ENCODE data around the gene NR2C2.

DNA sequence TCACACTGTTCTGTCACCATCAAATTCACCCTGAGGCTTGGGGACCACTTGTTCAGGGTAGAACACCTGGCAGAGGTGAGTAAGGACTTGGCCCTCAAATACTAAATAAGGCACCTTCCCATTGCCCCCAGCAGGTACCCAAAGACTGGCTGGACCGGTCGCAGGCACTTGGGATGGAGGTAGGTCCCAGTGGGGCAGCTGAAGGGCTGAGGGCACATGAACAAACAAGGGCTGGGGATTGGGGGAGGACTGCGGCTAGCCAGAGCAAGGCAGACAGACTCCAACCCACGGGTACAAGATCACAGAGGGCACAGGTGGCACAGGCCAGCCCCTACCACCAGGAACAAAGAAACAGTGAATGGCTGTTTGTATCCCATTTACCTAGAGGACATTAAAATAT, 115.9 kb downstream of the NR2C2 start:
- no peak for TF ChIP-seq FOXM1 (IDR thresholded peaks at IDR 0.05; ENCODE audit: borderline replicate concordance, low read depth)
- TF ChIP-seq TAF1 (IDR thresholded peaks at IDR 0.05; ENCODE audit: low read depth), result no peak
- no peak for TF ChIP-seq YY1 (IDR thresholded peaks at IDR 0.05; ENCODE audit: low read depth)
- TF ChIP-seq NFIC (IDR thresholded peaks at IDR 0.05), result no peak
- no peak for TF ChIP-seq TEAD4 (IDR thresholded peaks at IDR 0.05)
